ENCODE results near the gene STX5. TPM values are rescaled to one million over a fixed set of nuclear protein-coding genes. Genes with fewer than 3 reads are reported as not detected.

Gene STX5
- total and polyA plus RNA-seq, 9 of the 15 experiments (the other 6 are each of a cell fraction or from before 2014, with no cell fraction given), result 2.8 to 28.6 (median 23.7) TPM

- TF ChIP-seq MLLT1 (IDR thresholded peaks at IDR 0.05) (peak in 1 of 2 experiments; percentile 77; a peak in 2 of 4 replicates), RBM17 (IDR thresholded peaks at IDR 0.05; ENCODE audit: borderline replicate concordance, low read depth, low read length) (no peak), ETV6 (IDR thresholded peaks at IDR 0.05; ENCODE audit: borderline replicate concordance in 1 of 2, low read depth in 2 of 2, low read length in 1 of 2) (no peak), ETV6 (CRISPR knock-in tag; IDR thresholded peaks at IDR 0.05; ENCODE audit: borderline replicate concordance) (no peak), RAD51 (IDR thresholded peaks at IDR 0.05; ENCODE audit: borderline replicate concordance, low read depth) (no peak), TCF7L2 (IDR thresholded peaks at IDR 0.05; ENCODE audit: low read depth, low read length) (no peak), NFYB (IDR thresholded peaks at IDR 0.05; ENCODE audit: extremely low read depth, insufficient read length) (no peak), GABPA (tag; conservative IDR thresholded peaks at IDR 0.05; ENCODE audit: low read depth) (no peak), IRF1 (CRISPR knock-in tag; IDR thresholded peaks at IDR 0.05; ENCODE audit: borderline replicate concordance) (no peak), IRF2 (CRISPR knock-in tag; IDR thresholded peaks at IDR 0.05) (no peak), NFRKB (IDR thresholded peaks at IDR 0.05; ENCODE audit: low read depth) (0 out of 2 replicates have a peak, but pooled peaks have one; percentile 1), XRCC3 (IDR thresholded peaks at IDR 0.05) (no peak), NUFIP1 (IDR thresholded peaks at IDR 0.05; ENCODE audit: partially characterized antibody) (no peak), FOSL1 (tag; conservative IDR thresholded peaks at IDR 0.05) (peak; percentile 26; the same call in 1 of the 2 replicates), CBFA2T3 (IDR thresholded peaks at IDR 0.05) (no peak), MYNN (IDR thresholded peaks at IDR 0.05) (no peak), MYNN (CRISPR knock-in tag; IDR thresholded peaks at IDR 0.05) (no peak), MCM5 (IDR thresholded peaks at IDR 0.05; ENCODE audit: low read depth) (no peak), ATF7 (IDR thresholded peaks at IDR 0.05) (0 out of 2 replicates have a peak, but pooled peaks have one; percentile 44), PPARD (CRISPR knock-in tag; IDR thresholded peaks at IDR 0.05) (no peak)
- TF ChIP-seq, protein P1, sequence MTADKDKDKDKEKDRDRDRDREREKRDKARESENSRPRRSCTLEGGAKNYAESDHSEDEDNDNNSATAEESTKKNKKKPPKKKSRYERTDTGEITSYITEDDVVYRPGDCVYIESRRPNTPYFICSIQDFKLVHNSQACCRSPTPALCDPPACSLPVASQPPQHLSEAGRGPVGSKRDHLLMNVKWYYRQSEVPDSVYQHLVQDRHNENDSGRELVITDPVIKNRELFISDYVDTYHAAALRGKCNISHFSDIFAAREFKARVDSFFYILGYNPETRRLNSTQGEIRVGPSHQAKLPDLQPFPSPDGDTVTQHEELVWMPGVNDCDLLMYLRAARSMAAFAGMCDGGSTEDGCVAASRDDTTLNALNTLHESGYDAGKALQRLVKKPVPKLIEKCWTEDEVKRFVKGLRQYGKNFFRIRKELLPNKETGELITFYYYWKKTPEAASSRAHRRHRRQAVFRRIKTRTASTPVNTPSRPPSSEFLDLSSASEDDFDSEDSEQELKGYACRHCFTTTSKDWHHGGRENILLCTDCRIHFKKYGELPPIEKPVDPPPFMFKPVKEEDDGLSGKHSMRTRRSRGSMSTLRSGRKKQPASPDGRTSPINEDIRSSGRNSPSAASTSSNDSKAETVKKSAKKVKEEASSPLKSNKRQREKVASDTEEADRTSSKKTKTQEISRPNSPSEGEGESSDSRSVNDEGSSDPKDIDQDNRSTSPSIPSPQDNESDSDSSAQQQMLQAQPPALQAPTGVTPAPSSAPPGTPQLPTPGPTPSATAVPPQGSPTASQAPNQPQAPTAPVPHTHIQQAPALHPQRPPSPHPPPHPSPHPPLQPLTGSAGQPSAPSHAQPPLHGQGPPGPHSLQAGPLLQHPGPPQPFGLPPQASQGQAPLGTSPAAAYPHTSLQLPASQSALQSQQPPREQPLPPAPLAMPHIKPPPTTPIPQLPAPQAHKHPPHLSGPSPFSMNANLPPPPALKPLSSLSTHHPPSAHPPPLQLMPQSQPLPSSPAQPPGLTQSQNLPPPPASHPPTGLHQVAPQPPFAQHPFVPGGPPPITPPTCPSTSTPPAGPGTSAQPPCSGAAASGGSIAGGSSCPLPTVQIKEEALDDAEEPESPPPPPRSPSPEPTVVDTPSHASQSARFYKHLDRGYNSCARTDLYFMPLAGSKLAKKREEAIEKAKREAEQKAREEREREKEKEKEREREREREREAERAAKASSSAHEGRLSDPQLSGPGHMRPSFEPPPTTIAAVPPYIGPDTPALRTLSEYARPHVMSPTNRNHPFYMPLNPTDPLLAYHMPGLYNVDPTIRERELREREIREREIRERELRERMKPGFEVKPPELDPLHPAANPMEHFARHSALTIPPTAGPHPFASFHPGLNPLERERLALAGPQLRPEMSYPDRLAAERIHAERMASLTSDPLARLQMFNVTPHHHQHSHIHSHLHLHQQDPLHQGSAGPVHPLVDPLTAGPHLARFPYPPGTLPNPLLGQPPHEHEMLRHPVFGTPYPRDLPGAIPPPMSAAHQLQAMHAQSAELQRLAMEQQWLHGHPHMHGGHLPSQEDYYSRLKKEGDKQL (CRISPR knock-in tag; IDR thresholded peaks at IDR 0.05; ENCODE audit: borderline replicate concordance), result no peak
These were observed 24.6 kb upstream of the STX5 start (continued) for GRCh38 chr11:62856333-62856895.

All from K562 (cell line).